Stimulated activated CD4-positive, alpha-beta T cell treated with anti-CD3 and anti-CD28 coated beads, TNF-alpha, amount 100 ng/mL, for 1 hour (primary cell): ENCODE data around the gene PI4KA.
"Not testable (repeated sequence)": the region's sequence is repeated elsewhere in the genome, so short reads cannot be mapped to it uniquely, and the experiment has no call there.

Experiments
- DNase-seq, 3 donors: peaks; one replicate each; pipeline ENCODE4 v3.0.0-alpha.2; 2020; ENCODE audit warnings: low read depth in 3 of 3, low spot score in 1 of 3

PI4KA gene

DNA sequence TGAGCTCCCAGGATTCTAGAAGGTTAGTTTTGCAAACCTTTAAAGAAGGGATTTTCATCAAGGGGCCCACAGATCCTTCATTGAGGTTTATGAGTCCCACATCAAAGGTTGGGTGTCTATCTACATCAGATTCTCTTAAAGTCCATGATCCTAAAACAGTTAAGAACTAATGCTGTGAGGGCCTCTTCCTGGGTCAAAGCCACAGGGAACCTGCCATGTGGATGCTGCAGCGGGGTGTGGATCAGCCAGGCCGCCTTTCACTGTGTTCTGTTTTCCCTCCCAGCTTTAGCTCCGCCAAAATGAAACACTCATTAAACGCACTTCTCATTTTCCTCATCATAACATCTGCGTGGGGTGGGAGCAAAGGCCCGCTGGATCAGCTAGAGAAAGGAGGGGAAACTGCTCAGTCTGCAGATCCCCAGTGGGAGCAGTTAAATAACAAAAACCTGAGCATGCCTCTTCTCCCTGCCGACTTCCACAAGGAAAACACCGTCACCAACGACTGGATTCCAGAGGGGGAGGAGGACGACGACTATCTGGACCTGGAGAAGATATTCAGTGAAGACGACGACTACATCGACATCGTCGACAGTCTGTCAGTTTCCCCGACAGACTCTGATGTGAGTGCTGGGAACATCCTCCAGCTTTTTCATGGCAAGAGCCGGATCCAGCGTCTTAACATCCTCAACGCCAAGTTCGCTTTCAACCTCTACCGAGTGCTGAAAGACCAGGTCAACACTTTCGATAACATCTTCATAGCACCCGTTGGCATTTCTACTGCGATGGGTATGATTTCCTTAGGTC lies 79.4 kb downstream of the PI4KA start:
- DNase-seq = no peak

DNA sequence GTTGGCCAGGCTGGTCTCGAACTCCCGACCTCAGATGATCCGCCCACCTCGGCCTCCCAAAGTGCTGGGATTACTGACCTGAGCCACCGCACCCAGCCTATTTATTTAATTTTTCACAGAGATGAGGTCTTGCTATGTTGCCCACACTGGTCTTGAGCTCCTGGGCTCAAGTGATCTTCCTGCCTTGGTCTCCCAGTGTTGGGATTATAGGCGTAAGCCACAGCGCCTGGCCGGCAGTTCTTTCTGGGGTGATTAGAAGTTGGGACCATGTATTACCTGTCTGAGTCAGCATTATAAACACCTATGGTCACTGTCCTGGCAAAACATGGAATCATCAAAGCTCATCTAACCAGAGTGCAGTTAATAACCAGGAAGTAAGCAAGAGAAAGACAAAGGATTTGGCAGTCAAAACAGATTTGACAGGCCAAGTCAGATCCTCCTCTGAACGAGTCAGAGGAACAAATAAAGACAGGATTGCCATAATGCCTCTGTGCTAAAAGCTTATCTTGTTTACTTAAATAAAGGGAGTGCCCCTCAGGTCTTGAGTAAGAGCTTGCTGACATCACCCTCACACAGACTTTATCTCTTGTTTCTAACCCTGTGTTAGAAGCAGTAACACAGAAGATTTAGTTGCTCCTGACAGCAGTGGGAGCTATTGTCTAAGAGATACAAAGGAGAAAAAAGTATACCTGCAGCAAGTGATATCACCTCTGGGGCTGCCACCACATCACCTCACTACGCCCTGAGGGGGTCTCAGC lies 81.0 kb downstream of the PI4KA start:
- DNase-seq = no peak

DNA sequence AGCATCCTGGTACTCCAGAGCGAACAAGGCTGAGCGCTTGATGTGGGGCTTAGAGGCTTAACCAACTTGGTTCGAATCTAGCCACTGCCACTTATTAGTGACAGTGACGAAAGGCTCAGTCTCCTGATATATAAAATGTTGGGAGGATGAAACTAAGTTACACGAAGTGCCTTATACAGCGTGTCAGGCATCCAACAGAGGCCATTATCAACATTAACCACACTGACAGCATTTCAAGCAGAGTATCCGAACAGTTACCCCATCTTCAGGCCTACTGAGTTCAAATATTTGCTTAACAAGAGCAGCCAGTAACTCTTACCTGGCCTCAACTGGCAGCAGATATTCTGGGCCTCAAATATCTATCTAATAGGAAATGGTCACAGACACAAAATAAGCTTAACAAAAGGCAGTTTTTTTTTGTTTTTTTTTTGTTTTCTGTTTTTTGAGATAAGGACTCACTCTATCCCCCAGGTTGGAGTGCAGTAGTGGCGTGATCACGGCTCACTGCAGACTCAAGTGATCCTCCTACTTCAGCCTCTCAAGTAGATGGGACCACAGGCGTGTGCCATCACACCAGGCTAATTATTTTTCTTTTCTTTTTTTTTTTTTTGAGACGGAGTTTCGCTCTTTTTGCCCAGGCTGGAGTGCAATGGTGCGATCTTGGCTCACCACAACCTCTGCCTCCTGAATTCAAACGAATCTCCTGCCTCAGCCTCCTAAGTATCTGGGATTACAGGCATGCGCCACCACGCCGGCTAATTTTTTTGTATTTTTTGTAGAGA lies 81.8 kb downstream of the PI4KA start:
- no peak for DNase-seq

DNA sequence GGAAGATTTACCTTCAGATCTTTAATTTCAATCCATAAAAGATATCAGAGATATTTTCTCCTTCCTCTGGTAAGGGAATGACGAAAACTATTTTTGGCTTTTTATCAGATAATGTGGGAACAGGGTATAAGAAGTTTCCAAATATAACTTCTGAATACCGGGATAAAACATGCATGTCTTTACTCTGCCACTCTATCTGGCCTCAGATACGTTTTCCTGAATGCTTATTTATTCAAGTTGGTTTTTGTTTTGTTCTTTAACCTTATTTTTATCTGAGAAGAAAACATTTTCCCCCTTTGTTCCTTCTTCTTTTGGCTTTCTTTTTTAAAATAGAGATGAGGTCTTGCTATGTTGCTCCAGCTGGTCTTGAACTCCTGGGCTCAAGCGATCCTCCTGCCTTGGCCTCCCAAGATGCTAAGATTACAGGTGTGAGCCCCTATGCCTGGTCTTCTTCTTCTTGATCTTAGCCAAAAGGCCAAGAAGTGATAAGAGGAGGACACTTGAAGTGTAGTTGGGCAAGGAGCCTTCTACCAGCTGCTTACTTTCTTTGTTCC lies 83.2 kb downstream of the PI4KA start:
- no peak for DNase-seq

DNA sequence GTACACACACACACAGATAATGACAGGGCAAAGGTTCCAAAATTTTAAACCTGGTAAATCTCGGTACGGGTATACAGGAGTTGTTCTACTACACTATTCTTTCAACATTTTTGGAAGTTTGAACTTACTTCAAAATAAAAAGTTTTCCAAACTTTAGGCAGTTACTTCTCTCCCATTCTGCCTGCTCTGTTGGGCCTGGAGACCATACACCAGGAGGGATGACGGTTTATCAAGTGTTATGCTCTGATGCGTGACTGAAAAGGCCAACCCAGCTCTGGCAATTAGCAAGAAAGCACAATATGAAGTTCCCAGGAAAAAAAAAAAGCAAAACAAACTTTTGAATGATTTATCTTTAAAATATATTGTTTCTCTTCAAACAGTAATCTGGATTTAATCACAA lies 83.7 kb downstream of the PI4KA start:
- DNase-seq = no peak

DNA sequence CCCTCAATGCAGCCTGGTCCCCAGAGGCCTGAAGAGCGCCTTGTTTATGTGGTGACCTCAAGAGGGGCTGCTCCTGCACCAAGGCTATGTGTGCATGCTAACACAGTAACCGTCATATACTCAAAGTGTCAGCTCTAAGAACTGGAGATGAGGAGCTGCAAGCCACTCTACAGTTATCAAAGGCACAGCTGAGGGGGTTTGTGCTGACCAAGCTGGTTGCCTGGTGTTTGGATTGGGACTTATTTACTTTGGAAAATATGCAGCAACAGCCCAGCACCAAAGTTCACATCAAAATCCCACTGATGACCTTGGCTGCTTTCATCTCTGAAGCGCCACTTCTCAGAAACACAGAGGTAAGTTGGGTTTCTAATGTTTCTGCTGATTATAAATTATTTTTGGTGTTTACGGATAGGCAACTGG lies 84.8 kb downstream of the PI4KA start, which contains the start of gene SERPIND1:
TSS of gene SERPIND1 (plus strand) at position 321 of the 420 bp plus-strand sequence. CDS start 5,200 bp downstream, outside the sequence.
- no peak for DNase-seq

DNA sequence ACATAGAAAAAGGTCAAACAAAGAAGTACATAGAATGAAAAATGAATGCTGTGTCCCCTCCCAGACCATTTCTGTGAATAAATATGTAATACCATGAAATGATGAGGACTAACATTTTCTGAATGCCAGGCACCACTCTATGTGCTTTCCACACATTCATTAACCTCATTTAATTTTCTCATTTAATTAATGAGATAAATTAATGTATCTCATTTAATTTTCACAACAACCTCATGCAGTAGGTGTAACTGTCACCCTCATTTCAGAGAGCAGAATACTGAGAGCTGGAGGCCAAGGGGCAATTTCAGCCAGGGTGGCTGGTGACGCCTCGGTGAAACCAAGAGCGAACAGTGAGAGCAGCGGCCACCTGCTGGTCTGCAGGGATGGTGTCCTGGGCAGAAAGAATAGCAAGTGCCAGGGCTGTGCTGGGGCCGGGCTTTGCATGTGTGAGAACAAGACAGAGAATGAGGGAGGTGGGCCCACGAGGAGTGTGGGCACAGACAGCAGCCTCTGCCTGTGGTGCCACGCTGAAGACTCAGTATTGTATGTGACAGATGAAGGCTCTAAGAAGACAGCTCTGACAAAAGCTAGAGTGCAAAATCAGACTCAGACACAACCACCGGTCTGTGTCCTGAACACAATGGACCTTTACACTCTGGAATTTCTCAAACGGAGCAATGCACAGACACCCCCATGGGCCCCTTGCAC lies 86.5 kb downstream of the PI4KA start:
- DNase-seq = no peak

DNA sequence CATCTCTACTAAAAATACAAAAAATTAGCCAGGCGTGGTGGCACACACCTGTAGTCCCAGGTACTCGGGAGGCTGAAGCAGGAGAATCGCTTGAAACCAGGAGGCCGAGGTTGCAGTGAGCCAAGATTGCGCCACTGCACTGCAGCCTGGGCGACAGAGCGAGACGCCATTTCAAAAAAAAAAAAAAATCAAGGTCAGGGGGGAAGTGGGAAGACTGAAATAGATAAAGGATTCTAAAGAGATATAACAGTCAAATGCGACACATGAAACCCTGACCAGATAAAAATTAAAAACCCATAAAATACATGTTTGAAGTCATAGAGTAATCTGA lies 89.2 kb downstream of the PI4KA start:
- not testable (repeated sequence) for DNase-seq

DNA sequence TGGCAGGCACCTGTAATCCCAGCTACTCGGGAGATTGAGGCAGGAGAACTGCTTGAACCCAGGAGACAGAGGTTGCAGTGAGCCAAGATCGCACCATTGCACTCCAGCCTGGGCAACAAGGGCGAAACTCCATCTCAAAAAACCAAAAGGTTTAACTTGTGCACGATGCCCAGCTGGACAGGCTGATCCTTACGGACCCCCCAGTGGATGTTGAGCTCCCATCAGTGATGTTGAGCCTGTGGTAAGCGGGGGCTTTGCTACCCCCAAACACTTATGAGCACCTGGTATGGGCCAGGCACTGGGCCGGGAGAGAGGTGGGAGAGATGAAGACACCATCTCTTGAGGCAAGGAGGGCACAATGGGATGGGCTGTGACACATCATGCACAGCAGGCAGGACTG lies 92.1 kb downstream of the PI4KA start:
- DNase-seq = no peak

DNA sequence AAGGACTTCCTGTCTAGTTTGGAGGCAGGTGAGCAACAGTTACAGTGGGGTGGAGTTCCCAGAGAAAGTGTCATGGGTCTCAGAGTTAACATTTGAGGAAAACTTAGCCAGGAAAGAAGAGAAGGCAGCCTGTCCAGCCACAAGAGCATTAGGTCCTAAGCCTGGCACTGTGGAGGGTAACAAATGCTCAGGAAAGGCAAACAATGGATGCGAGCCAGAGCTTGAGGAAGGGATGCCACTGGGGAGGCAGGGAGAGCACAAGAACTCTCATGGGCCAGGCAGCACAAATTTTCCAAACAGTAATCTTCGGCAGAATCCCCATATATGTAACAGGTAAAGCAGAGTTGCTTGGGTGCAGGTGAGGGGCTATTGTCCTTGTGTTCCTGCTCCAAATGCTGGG lies 92.7 kb downstream of the PI4KA start:
- no peak for DNase-seq

DNA sequence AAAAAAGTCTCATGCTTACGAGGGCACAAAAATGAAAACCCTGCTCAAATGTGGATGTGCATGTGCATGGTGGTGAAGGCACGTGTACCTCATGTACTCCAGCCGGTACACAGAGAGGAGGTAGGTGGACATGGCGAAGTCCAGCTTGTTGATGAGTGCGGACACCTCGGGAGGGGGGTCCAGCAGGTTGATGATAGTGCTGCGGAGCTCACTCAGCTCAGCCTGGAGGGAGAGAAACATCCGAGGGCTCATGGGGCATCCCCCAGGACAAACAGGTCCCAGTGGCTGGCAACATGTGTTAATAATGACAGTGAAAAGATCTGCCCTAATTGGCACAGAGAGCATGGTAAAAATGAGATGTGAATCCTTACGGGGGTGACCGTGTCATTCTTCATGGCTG lies 93.9 kb downstream of the PI4KA start:
- no peak for DNase-seq

DNA sequence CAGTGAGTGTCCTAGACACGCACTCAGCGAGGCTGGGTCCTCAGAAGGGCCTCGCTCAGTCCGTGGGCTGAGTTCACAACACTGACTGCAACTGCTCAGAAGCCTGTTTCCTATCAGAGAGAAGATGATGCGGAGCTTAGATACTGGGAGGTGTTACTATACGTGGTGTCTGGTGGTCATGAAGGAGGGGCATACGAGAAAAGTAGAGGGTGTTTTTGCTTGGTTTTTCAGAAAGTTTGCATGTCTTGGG lies 94.2 kb downstream of the PI4KA start:
- no peak for DNase-seq

DNA sequence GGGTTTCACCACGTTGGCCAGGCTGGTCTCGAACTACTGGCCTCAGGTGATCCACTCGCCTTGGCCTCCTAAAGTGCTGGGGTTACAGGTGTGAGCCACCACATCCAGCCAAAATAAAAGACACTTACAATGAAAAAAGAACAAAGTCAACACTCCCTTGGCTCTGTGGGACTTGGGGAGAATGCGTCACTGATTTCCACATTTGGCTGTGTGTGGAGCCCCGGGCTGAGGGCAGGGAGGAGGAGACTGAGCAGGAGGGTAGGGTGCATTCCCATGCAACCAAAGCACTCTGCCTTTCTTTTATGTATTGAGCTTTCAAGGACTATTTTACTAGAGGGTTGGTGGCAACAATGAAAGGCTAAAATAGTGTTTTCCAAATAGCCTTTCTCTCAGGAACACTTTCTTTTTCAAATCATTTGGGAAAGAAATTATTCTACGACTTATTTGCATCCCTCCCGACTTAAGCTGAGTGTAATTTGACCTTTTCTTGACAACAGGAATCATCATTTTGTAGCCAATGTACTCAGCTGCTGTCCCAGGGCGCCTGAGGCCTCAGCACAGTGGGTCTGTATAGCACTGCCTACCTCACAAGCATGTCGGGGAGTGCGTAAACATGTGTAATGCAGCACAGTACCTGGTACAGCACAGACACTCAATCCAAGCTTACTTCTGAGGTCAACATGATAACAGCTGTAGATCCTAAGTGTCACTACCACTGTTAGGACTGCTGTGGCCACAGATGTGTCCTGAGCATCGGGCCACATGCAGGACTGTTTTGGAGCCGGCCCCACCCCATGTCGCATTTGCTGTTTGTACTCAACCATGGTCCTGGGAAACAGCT lies 94.8 kb downstream of the PI4KA start:
- DNase-seq = no peak

DNA sequence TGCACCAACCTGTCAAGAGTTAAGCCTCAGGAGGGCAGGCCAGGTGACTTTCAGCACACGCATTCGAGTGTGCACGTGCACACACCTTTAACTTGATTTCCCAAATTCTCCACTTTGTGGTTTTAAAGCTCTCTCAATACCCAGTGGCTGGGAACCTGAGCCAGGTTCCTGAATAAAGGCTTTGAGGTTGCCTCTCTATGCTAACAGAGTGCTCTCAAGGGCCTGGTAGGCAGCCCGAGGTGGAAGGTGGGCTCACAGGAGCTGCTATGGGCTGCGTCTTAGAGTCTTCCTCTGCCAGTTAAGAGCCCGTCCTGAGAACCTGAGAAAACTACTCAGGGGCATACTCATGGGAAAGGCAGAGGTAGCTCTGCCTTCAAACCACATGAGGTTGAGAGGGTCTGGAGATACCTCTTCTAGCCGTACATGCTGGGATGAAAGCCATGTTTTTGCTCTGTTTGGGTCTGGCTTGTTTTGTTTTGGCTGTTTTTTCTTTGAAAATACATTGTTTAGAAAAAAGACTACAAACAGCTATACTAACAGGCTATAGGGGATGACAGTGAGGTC lies 96.3 kb downstream of the PI4KA start:
- DNase-seq = no peak

DNA sequence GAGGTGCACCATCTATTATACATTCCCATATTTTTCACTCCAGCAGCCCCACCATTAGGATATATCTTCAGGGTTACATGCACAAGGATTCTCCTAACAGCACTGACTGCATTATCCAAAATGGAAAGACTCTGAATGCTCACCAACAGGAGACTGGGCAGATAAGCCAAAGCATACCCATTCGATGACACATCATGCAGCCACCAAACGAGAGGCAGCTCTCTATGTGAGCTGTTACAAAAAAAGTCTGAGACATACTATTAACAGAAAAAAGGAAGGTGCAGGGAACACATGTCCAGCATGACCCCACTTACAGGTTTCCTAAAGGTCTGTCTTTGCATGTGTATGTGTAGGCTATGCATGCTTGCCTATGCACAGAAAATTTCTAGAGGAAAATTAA lies 97.1 kb downstream of the PI4KA start:
- DNase-seq = no peak

DNA sequence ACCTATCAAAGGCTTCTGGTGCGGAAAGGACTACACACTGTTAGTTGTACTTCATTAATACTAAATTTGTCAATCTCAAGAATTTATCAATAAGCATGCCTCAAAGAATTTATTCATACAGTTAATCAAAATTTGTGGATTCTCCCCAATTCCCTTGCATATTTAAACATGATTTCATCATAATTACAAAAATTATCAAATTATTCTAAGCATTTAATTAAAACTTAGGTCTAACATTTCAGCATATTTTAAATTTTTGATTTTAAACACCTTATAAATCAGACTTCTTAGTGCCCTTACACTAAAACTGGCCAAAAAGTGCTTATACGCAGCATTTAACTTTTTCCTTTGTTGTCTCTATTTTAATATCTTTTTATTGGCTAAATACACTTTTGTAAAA lies 98.5 kb downstream of the PI4KA start:
- DNase-seq = no peak

DNA sequence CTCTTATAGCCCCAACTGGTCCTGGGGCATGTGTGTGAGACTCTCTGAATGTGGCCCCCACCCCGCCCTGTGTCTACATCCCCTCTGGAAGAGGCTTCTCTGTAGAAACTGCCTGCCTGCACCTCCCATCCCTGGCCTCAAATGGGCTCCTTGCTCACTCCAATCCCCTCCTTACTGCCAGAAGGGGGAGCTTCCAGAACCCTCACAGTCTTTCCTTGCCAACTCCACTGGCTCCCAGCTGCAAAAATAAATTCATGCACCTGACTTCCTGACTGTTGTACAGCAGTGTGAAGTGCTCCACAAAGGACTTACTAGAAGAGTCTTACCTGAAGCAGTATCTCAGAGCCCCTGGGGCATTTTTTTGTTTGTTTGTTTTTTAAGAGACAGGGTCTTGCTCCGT lies 99.9 kb downstream of the PI4KA start:
- DNase-seq = no peak

DNA sequence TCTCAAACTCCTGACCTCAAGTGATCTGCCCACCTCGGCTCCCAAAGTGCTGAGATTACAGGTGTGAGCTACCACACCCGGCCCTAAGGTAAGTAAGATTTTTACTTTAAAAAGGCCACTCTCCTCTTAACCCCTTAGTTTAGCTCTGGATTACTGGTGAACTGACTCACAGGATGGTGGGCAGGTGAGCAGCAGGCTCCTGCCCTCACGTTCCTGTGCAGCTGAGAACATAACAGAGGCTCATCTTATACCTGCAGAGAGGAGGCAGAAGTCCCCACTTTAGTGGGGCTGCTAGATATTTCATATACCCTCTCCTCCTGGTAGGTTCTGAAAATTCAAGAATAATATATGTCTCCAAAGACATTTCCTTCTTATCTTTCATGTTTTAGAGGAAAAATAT lies 101.8 kb downstream of the PI4KA start:
- no peak for DNase-seq

DNA sequence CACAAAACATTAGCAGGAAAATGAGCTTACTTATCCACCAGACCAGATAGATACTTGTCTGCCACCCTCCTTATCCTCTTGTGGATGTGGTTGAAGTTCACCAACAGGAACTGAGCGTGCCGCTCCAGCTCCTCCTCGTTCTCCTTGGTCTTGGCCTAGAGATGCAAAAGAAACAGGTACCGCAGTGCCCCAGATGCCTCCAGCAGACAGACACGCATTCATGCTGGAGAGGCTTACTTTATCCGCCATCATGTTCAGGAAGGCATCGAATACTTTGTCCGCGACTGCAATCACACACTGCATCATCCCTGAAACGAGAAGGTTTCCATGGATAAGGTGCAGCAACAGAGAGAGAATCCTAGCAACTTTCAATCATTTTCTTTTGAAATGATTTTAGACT lies 105.7 kb downstream of the PI4KA start:
- DNase-seq = no peak

DNA sequence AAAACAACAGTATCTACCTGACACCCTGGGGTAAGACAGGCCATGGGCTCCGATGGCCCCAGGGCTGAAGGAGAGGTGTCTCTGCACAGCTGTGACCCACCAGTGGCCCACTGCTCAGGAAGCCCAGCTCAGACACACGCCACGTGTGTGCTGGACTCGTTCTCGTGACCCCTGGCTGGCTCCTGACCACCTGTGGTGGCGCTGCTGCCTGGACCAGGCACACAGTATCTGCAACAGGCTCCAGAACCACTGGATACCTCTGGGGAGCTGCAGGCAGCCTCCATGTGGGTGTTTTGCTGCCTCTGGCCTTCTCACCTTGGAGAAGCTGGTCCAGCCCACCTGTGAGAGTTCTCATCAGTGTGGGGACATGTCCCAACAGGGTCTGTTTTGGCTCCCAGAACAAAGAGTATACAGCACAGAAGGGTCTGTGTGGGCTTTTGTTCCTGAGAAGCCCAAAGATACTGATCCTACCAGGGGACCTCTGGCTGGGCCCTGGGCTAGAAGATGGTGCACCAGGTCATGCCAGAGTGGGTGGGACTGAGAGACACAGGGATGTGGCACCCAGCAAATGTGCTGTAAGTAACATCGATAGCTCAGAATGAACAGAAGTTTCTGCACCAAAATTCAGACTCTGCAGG lies 106.4 kb downstream of the PI4KA start:
- DNase-seq = no peak
